Measurements from ENCODE around the gene CORO2A.

CORO2A gene

DNA sequence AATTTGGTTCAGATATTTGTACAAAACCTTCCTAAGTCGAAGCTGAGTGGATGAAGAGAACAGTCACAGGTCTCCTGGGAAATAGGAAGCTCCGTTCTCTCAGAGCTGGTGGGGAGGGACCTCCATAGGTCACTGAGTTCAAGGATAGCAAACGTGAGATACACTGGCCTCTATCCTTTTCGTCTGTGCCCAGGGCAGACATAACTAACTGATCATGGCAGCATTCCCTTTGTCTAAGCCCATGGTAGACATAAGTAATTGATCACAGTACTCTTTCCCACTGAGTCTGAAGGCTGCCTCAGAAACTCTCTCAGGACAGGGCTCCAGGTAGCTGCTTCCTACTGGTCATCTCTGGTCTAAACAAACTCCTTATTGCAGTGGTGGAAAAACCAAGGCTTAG lies 12.3 kb upstream of the CORO2A start:
- H3K4me3 ChIP-seq (ENCODE audit: low read depth, low read length): no peak overlapping the region
- no peak for DNase-seq (ENCODE audit: low read depth)
- no peak for TF ChIP-seq CTCF (conservative IDR thresholded peaks at IDR 0.05; ENCODE audit: low read depth, low read length)

DNA sequence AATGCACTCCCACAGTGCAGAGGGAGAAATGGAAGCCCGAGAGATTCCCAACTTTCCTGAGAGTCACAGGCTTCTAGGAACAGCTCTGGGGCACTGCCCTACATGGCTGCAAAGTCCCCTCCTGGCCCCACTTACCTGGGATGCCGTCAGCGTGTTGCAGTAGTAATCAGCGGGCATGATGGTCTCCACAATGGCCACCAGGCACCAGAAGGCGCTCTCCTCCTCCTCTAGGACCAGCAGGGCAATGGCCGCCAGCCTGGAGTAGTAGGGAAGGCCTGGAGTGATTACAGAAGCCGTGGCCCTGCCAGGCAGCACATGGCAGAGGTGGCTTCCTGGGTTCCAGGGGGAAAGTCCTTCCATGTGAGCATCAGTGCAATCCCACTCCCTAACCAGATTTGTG lies 10.7 kb upstream of the CORO2A start:
- no peak overlapping the region for H3K4me3 ChIP-seq (ENCODE audit: low read depth, low read length)
- no peak for TF ChIP-seq CTCF (conservative IDR thresholded peaks at IDR 0.05; ENCODE audit: low read depth, low read length)
- DNase-seq (ENCODE audit: low read depth): no peak

DNA sequence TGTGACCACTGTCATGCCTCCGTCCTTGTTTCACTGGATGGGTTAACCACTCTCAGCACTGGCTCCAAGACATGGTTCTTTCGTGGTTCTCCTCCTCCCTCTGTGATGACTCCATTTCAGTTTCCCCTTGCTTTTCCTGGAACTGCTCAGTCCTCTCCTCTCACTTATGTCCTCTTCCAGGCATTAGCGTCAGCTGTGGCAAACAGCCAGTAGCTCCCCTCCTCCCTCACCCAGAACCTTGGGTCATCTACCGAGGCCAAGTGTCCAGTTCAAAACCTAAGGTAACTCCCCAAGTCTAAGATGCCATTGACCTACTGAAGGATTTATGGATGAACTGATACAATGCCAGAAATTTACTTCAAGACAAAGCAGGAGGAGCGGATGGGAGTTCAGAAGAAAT lies 9.8 kb upstream of the CORO2A start:
- DNase-seq (ENCODE audit: low read depth): no peak
- no peak overlapping the region for H3K4me3 ChIP-seq (ENCODE audit: low read depth, low read length)
- no peak for TF ChIP-seq CTCF (conservative IDR thresholded peaks at IDR 0.05; ENCODE audit: low read depth, low read length)

DNA sequence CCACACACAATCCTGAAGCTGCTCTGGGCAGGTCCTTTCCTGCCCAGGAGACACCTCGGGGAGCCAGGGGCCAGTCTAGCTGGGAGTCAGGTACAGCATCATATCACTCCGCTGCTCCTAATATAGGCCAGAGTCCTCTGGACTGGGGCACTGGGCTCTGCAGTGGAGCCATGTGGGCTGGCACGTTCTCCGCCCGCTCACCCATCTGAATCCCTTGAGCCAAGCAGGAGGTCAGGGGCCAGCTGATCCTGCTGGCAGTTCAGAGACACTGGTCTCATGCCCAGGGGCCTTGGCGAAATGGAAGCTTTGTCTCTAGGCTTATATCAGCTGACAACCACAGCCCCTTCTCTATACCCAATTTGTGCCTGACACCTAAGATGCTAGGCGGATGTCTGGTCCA lies 9.3 kb upstream of the CORO2A start:
- no peak for DNase-seq (ENCODE audit: low read depth)
- TF ChIP-seq CTCF (conservative IDR thresholded peaks at IDR 0.05; ENCODE audit: low read depth, low read length): no peak
- no peak overlapping the region for H3K4me3 ChIP-seq (ENCODE audit: low read depth, low read length)

DNA sequence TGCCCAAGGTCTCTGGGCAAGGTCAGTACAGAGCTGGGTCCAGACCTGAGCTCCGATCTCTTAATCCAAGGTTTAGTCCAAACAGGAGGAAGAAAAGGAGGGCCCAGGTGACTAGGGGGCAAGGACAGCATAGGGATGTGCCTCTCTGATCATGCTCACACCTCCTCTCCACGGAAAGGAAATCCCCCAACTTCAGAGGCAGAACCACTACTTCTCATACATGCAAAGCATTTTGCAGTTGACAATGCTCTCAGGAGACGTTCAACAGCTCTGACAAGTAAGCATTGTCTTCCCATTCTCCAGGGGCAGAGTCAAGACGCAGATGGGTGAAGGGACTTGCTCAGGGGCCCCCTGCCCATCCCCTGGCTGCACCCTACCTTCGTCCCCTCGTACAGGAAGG lies 8.7 kb upstream of the CORO2A start:
- no peak for DNase-seq (ENCODE audit: low read depth)
- TF ChIP-seq CTCF (conservative IDR thresholded peaks at IDR 0.05; ENCODE audit: low read depth, low read length): no peak
- no peak overlapping the region for H3K4me3 ChIP-seq (ENCODE audit: low read depth, low read length)

DNA sequence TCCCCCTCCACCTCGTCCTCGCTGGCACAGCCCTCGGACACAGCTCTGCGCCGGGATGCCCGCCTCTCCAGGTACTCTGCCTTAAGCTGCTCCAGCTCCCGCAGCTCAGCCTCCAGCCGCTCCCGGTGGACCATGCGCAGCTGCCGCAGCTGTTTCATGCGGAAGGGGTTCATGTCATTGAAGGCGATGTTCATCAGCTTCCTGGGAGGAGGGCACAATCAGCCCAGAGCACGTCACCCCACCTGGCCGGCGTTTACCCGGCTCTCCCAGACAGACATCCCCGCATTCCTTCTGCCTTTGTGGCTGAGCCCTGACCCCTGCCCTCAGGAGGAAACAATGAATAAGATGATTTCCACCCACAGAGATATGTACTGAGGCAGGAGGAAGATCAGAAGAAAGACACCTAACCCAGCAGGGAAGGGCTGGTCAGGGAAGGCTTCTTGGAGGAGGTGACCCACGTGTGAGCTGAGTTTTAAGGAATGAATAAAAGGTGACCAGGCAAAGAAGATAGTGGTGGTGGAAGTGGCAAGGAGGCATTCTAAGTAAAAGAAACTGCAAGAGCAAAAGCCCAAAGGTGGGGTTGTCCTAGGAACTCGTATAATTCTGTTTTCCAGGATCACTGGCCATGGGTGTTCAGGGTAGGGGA lies 7.1 kb upstream of the CORO2A start:
- no peak overlapping the region for H3K4me3 ChIP-seq (ENCODE audit: low read depth, low read length)
- no peak for DNase-seq (ENCODE audit: low read depth)
- TF ChIP-seq CTCF (conservative IDR thresholded peaks at IDR 0.05; ENCODE audit: low read depth, low read length): no peak

DNA sequence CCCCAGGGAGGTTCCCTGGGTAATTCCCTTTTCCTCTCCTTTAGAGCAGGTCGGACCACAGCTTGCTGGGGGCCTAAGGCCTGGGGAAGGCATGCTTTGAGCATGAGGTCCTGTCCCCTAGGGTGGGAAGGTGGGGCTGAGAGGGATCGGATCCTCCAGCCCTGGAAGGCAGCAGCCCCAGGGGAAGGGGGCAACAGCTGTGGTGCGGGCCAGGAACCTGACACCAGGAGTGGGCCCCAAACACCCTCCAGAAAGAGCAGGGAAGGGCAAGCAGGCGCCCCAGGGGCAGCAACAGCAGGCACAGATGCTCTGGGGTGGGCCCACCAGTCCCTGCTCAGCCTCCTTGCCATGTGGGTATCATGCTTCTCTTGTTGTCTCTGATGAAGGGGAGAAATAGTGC lies 3.2 kb upstream of the CORO2A start:
- H3K4me3 ChIP-seq (ENCODE audit: low read depth, low read length): no peak overlapping the region
- no peak for TF ChIP-seq CTCF (conservative IDR thresholded peaks at IDR 0.05; ENCODE audit: low read depth, low read length)
- DNase-seq (ENCODE audit: low read depth): no peak

Measured in choroid plexus epithelial cell (primary cell).